SK-N-SH (cell line): ENCODE measurements around the gene FLOT1. TPM values are rescaled to one million over a fixed set of nuclear protein-coding genes. Genes with fewer than 3 reads are reported as not detected.

Experiments
- CTCF ChIA-PET: fragments of 300-600, 350-600 bp; formaldehyde crosslinking; extraction: SDS; loops from one replicate; lab custom pipeline; 2021; lab: Yijun Ruan, JAX
- POLR2A ChIA-PET: fragments of 350-600 bp; sonication (Branson Sonifier 250); formaldehyde crosslinking; extraction: SDS; loops from one replicate; lab custom pipeline; 2020; ENCODE audit warnings: antibody characterized with exemption, inconsistent platforms; lab: Yijun Ruan, JAX
- DNase-seq: peaks from one replicate; pipeline ENCODE4 v3.0.0; 2012
- H2AFZ ChIP-seq: fragments of 200-600 bp; sonication (generic); 2 replicates; pipeline ENCODE4 v1.8.1; 2016; ENCODE audit warnings: antibody characterized with exemption, mild to moderate bottlenecking, low read depth
- H3F3A ChIP-seq: fragments of 200-600 bp; sonication (generic); replicated peaks from 2 replicates; pipeline ENCODE3; 2016; ENCODE audit warnings: antibody characterized with exemption, mild to moderate bottlenecking; ENCODE audit not compliant: insufficient read depth
- H3K27ac ChIP-seq, 2 experiments: fragments of 200-500 bp in 1 of 2; fragments of 200-600 bp in 1 of 2; sonication (Bioruptor generic) in 1 of 2; sonication (generic), shearing (Covaris generic) in 1 of 2; 2 replicates each; pipeline versions ENCODE4 v1.5.1 to v1.6.1; 2014 to 2016; ENCODE audit warnings: low read depth in 2 of 2, inconsistent platforms in 1 of 2, low read length in 1 of 2, mild to moderate bottlenecking in 1 of 2, mixed read lengths in 1 of 2
- H3K27me3 ChIP-seq: fragments of 200-600 bp; sonication (generic), shearing (Covaris generic); 2 replicates; pipeline ENCODE4 v1.6.1; 2016; ENCODE audit warnings: mixed run types; ENCODE audit not compliant: insufficient read depth
- H3K36me3 ChIP-seq, 2 experiments: fragments of 200-500 bp in 1 of 2; fragments of 200-600 bp in 1 of 2; sonication (Bioruptor generic) in 1 of 2; sonication (generic) in 1 of 2; replicated peaks in 1 of 2; 2 replicates each; pipeline versions ENCODE3 to v1.5.1; 2014 to 2016; ENCODE audit warnings: low read length in 1 of 2, mild to moderate bottlenecking in 1 of 2; ENCODE audit not compliant: insufficient read depth in 2 of 2, control insufficient read depth in 1 of 2
- H3K4me1 ChIP-seq, 2 experiments: fragments of 200-500 bp in 1 of 2; fragments of 200-600 bp in 1 of 2; sonication (Bioruptor generic) in 1 of 2; sonication (generic), shearing (Covaris generic) in 1 of 2; 2 replicates each; pipeline versions ENCODE4 v1.5.1 to v1.6.1; 2014 to 2016; ENCODE audit warnings: low read depth in 1 of 2, low read length in 1 of 2, mixed run types in 1 of 2; ENCODE audit not compliant: insufficient read depth in 2 of 2, control insufficient read depth in 1 of 2
- H3K4me2 ChIP-seq: fragments of 200-600 bp; sonication (generic), shearing (Covaris generic); 2 replicates; pipeline ENCODE4 v1.6.1; 2017; ENCODE audit warnings: mixed run types
- H3K4me3 ChIP-seq, 2 experiments: fragments of 200-500 bp in 1 of 2; fragments of 200-600 bp in 1 of 2; sonication (Bioruptor generic) in 1 of 2; sonication (generic), shearing (Covaris generic) in 1 of 2; 2 replicates each; pipeline versions ENCODE4 v1.5.1 to v1.8.1; 2014 to 2016; ENCODE audit warnings: low read depth in 2 of 2, inconsistent platforms in 1 of 2, low read length in 1 of 2, mild to moderate bottlenecking in 1 of 2, mixed read lengths in 1 of 2, moderate library complexity in 1 of 2
- H3K79me2 ChIP-seq: fragments of 200-600 bp; sonication (generic); 2 replicates; pipeline ENCODE4 v1.8.1; 2017; ENCODE audit warnings: mild to moderate bottlenecking; ENCODE audit not compliant: insufficient read depth
- H3K9ac ChIP-seq: fragments of 200-600 bp; sonication (generic); 2 replicates; pipeline ENCODE4 v1.6.1; 2017; ENCODE audit warnings: mixed run types
- H3K9me2 ChIP-seq: fragments of 200-600 bp; sonication (generic); 2 replicates; pipeline ENCODE4 v1.6.1; 2017; ENCODE audit warnings: mixed run types
- H3K9me3 ChIP-seq: fragments of 200-600 bp; sonication (generic); 2 replicates; pipeline ENCODE4 v1.6.1; 2017; ENCODE audit warnings: mixed run types, mild to moderate bottlenecking, moderate library complexity
- H4K20me1 ChIP-seq: fragments of 200-600 bp; sonication (generic); 2 replicates; pipeline ENCODE4 v1.6.1; 2017; ENCODE audit warnings: mild to moderate bottlenecking, mixed run types; ENCODE audit not compliant: insufficient read depth
- ELF1 ChIP-seq: IDR thresholded peaks from 2 replicates; pipeline ENCODE4 v1.4.0; 2012
- EZH2phosphoT487 ChIP-seq: fragments of 200-600 bp; sonication (generic); IDR thresholded peaks from 2 replicates; pipeline ENCODE4 v1.6.1; 2017; ENCODE audit warnings: low read depth, mixed run types, mild to moderate bottlenecking, antibody characterized with exemption, moderate library complexity, borderline replicate concordance
- GABPA ChIP-seq: IDR thresholded peaks from 2 replicates; pipeline ENCODE4 v1.4.0; 2012; ENCODE audit warnings: low read depth, mild to moderate bottlenecking
- POLR2AphosphoS5 ChIP-seq: IDR thresholded peaks from 2 replicates; pipeline ENCODE4 v1.6.1; 2012; ENCODE audit warnings: low read depth, low read length
- RAD21 ChIP-seq: IDR thresholded peaks from 2 replicates; pipeline ENCODE4 v1.6.1; 2012; ENCODE audit warnings: mild to moderate bottlenecking, low read length
- SMC3 ChIP-seq: IDR thresholded peaks from 2 replicates; pipeline ENCODE4 v1.6.1; 2012; ENCODE audit warnings: low read depth, low read length, improper control_type of control experiment
- WGBS: methylation state at CpG from one replicate; pipeline ENCODE4 v1.1.6; 2017; ENCODE audit warnings: low lambda C conversion rate; 5-methylcytosine and 5-hydroxymethylcytosine counted together
- polyA plus RNA-seq, 3 experiments: library from polyadenylated mRNA; depleted of rRNA; stranded (reverse); fragments of >200 nt; gene quantifications; 2 replicates each; pipeline ENCODE4 v1.2.3, GENCODE V29; 2012
- TF ChIP-seq, protein P1 (sequence below): fragments of 150-350 bp; IDR thresholded peaks from 2 replicates; pipeline ENCODE4 v1.6.1; 2017; ENCODE audit warnings: antibody characterized with exemption, low read length, low read depth, borderline replicate concordance
- TF ChIP-seq, protein P2 (sequence below): IDR thresholded peaks from 2 replicates; pipeline ENCODE4 v1.6.1; 2012; ENCODE audit warnings: mild to moderate bottlenecking, low read depth, low read length, moderate library complexity
- TF ChIP-seq, protein P3 (sequence below): fragments of 200-600 bp; sonication (generic); IDR thresholded peaks from 2 replicates; pipeline ENCODE4 v1.6.1; 2017; ENCODE audit warnings: antibody characterized with exemption, mild to moderate bottlenecking, moderate library complexity

FLOT1 gene
- polyA plus RNA-seq, 1 of the 3 experiments (the other 2 are of a cell fraction), result 462 TPM

DNA sequence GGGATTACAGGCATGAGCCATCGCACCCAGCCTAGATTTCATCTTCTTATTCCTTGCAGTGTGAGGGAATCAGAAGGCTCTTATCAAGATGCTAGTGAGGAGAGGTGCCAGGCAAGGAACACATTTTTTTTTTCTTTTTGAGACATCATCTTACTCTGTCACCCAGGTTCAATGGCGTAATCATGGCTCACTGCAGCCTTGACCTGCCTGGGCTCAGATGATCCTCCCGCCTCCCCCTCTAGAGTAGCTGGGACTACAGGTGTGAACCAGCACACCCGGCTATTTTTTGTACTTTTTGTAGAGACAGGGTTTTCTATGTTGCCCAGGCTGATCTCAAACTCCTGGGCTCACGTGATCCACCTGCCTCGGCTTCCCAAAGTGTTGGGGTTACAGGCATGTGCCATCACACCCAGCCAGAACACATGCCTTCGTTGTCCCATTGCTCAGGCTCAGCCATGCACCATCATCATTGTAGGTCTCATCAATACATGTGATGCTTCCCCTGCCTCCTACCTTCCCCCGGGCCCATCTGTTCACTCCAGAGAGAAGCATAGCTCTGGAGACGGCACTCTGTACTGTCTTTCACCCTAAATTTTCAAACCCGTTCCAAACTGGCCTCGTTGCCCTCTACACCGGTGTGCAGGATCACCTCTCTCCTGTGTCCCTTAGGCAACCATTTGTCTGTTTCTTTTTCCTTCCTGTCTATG is 10.1 kb downstream of the FLOT1 start:
- Histone ChIP-seq H3F3A (peaks cover 57% of the 10 kb centered on the region), H3K9me3 (no peaks in the 10 kb centered on the region), H4K20me1 (peaks cover 12% of the 10 kb centered on the region; the same call in 1 of the 2 replicates), H3K27me3 (no peaks in the 10 kb centered on the region), H3K79me2 (peaks cover 57% of the 10 kb centered on the region), H3K4me3 (no peak overlapping the region), H3K36me3 (peaks cover 45 to 77% of the 10 kb centered on the region in 2 experiments)
- 95% methylated on average over 12 of the region's 12 CpGs for WGBS
- CTCF ChIA-PET, result interaction anchor here (0.8 to 42.4 kb wide), 6 partner anchors 8 to 192 kb away, joined by 3 to 838 read pairs (median 9); partner anchors contain the start of genes DHX16, FLOT1, NRM and PPP1R18
- no peak for TF ChIP-seq EZH2phosphoT487
- TF ChIP-seq GABPA, result no peak
- no peak for TF ChIP-seq POLR2AphosphoS5
- TF ChIP-seq, protein P1, sequence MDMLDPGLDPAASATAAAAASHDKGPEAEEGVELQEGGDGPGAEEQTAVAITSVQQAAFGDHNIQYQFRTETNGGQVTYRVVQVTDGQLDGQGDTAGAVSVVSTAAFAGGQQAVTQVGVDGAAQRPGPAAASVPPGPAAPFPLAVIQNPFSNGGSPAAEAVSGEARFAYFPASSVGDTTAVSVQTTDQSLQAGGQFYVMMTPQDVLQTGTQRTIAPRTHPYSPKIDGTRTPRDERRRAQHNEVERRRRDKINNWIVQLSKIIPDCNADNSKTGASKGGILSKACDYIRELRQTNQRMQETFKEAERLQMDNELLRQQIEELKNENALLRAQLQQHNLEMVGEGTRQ, result no peak
- TF ChIP-seq, protein P2, sequence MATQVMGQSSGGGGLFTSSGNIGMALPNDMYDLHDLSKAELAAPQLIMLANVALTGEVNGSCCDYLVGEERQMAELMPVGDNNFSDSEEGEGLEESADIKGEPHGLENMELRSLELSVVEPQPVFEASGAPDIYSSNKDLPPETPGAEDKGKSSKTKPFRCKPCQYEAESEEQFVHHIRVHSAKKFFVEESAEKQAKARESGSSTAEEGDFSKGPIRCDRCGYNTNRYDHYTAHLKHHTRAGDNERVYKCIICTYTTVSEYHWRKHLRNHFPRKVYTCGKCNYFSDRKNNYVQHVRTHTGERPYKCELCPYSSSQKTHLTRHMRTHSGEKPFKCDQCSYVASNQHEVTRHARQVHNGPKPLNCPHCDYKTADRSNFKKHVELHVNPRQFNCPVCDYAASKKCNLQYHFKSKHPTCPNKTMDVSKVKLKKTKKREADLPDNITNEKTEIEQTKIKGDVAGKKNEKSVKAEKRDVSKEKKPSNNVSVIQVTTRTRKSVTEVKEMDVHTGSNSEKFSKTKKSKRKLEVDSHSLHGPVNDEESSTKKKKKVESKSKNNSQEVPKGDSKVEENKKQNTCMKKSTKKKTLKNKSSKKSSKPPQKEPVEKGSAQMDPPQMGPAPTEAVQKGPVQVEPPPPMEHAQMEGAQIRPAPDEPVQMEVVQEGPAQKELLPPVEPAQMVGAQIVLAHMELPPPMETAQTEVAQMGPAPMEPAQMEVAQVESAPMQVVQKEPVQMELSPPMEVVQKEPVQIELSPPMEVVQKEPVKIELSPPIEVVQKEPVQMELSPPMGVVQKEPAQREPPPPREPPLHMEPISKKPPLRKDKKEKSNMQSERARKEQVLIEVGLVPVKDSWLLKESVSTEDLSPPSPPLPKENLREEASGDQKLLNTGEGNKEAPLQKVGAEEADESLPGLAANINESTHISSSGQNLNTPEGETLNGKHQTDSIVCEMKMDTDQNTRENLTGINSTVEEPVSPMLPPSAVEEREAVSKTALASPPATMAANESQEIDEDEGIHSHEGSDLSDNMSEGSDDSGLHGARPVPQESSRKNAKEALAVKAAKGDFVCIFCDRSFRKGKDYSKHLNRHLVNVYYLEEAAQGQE, result no peak
- TF ChIP-seq, all 33 proteins: peak for 0
- Histone ChIP-seq H3K9ac (no peak overlapping the region), H2AFZ (no peak overlapping the region), H3K4me2 (no peak overlapping the region), H3K9me2 (no peaks in the 10 kb centered on the region), H3K27ac (peak overlapping the region in 1 of 2 experiments; percentile 10; a peak in 1 of 4 replicates), H3K4me1 (no peaks in the 10 kb centered on the region; a peak in 2 of 4 replicates)
- POLR2A ChIA-PET, result interaction anchor here (1.2 to 1.4 kb wide), 2 partner anchors 9 to 11 kb away, joined by 4 to 5 read pairs; no protein-coding TSS in a partner anchor
- DNase-seq, result no peak

DNA sequence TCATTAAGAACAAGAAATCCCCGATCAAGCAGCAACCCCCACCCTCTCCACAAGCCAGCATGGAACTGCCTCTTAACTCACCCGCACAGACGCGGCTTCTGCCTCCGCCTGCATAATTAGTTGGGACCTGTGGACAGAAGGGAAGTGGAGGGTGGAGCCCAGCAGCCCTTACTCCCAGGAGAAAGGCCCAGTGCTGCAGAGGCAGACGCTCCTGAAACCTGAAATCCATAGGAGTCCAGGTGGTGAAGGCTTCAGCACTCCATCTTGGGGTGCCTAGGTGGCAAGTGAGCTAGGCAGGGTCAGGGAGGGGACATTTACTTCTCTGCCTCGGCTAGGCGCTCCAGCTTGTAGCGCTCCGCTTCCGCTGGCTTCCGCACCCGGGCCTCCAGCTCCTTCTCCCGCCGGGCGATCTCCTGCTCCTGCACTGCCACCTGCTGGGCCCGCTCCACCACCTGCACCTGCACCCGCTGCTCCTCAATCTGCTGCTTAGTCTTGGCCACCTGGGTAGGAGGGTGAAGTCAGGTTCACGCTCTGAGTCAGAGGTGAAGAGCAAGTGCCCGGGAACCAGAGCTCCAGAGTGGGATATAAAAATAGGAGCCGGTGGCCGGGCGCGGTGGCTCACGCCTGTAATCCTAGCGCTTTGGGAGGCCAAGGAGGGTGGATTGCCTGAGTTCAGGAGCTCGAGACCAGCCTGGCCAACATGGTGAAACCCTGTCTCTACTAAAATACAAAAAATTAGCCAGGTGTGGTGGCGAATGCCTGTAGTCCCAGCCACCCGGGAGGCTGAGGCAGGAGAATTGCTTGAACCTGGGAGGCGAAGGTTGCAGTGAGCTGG is 11.7 kb downstream of the FLOT1 start:
- CTCF ChIA-PET, result interaction anchor here (0.6 to 42.4 kb wide), 28 partner anchors 8 to 1760 kb away, joined by 3 to 838 read pairs (median 4); partner anchors contain the start of genes DHX16, FLOT1, NRM and PPP1R18
- H2AFZ ChIP-seq, result no peak overlapping the region
- H3F3A ChIP-seq, result peaks cover 71% of the 10 kb centered on the region
- DNase-seq, result peak; percentile 77
- WGBS, result 88% methylated on average over 29 of the region's 30 CpGs
- peaks cover 0 to 3% of the 10 kb centered on the region in 2 experiments; a peak in 1 of 4 replicates for H3K4me1 ChIP-seq
- H3K36me3 ChIP-seq, result peaks cover 44 to 66% of the 10 kb centered on the region in 2 experiments
- no peak overlapping the region for H3K9ac ChIP-seq
- no peak overlapping the region for H3K4me3 ChIP-seq
- POLR2A ChIA-PET, result interaction anchor here (0.6 to 1.1 kb wide), 3 partner anchors 8 to 52 kb away, joined by 4 to 7 read pairs (median 6); no protein-coding TSS in a partner anchor
- H3K4me2 ChIP-seq, result no peak overlapping the region
- no peaks in the 10 kb centered on the region for H3K27me3 ChIP-seq
- no peaks in the 10 kb centered on the region for H3K9me2 ChIP-seq
- peak; percentile 67 for TF ChIP-seq RAD21
- TF ChIP-seq ELF1, result no peak
- peak; percentile 48; the same call in 1 of the 2 replicates for TF ChIP-seq SMC3
- TF ChIP-seq, protein P3, sequence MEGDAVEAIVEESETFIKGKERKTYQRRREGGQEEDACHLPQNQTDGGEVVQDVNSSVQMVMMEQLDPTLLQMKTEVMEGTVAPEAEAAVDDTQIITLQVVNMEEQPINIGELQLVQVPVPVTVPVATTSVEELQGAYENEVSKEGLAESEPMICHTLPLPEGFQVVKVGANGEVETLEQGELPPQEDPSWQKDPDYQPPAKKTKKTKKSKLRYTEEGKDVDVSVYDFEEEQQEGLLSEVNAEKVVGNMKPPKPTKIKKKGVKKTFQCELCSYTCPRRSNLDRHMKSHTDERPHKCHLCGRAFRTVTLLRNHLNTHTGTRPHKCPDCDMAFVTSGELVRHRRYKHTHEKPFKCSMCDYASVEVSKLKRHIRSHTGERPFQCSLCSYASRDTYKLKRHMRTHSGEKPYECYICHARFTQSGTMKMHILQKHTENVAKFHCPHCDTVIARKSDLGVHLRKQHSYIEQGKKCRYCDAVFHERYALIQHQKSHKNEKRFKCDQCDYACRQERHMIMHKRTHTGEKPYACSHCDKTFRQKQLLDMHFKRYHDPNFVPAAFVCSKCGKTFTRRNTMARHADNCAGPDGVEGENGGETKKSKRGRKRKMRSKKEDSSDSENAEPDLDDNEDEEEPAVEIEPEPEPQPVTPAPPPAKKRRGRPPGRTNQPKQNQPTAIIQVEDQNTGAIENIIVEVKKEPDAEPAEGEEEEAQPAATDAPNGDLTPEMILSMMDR, result peak; percentile 51
- H4K20me1 ChIP-seq, result peaks cover 20% of the 10 kb centered on the region
- peaks cover 46% of the 10 kb centered on the region for H3K79me2 ChIP-seq
- peak overlapping the region in 1 of 2 experiments; percentile 62; a peak in 2 of 4 replicates for H3K27ac ChIP-seq
- H3K9me3 ChIP-seq, result no peaks in the 10 kb centered on the region
